Body of pancreas (tissue), 4 donors: Measurements from ENCODE around the gene STX8. TPM values are rescaled to one million over a fixed set of nuclear protein-coding genes. Genes with fewer than 3 reads are reported as not detected.

Experiments used
- ATAC-seq: fragments of 150-250 bp; one replicate; pipeline ENCODE4 v1.9.1; 2016
- DNase-seq, 4 donors: peaks; one replicate each; pipeline ENCODE4 v3.0.0-alpha.2; 2019
- H3K27ac ChIP-seq, 4 donors: fragments of 200-600 bp; sonication (generic); 1 replicate in 3 of 4; 2 replicates in 1 of 4; pipeline versions ENCODE4 v1.5.1 to v1.6.1; 2016 to 2019; ENCODE audit warnings: mild to moderate bottlenecking in 1 of 4, mixed read lengths in 1 of 4, moderate library complexity in 1 of 4
- H3K27me3 ChIP-seq, 2 donors: fragments of 200-600 bp; sonication (generic); one replicate each; pipeline ENCODE4 v1.6.0; 2016; ENCODE audit warnings: mild to moderate bottlenecking in 1 of 2
- H3K36me3 ChIP-seq, 2 donors: fragments of 200-600 bp; sonication (generic); replicated peaks in 1 of 2; 2 replicates each; pipeline ENCODE4 v1.5.1; 2016; ENCODE audit warnings: low read depth in 2 of 2; ENCODE audit not compliant: insufficient read depth in 1 of 2
- H3K4me1 ChIP-seq: fragments of 200-600 bp; sonication (generic); one replicate; pipeline ENCODE4 v1.6.0; 2016
- H3K4me3 ChIP-seq, 2 donors: fragments of 200-600 bp; sonication (generic); 1 replicate in 1 of 2; 2 replicates in 1 of 2; pipeline ENCODE4 v1.5.1; 2016 to 2019
- H3K9me3 ChIP-seq, 3 donors: fragments of 200-600 bp; sonication (generic); 1 replicate in 2 of 3; 2 replicates in 1 of 3; pipeline ENCODE4 v1.5.1; 2016
- CTCF ChIP-seq, 7 experiments: fragments of 450-650 bp in 4 of 7; fragments of 200-600 bp in 3 of 7; sonication (generic) in 3 of 7; IDR thresholded peaks; one replicate each; pipeline ENCODE4 v1.5.1; 2016 to 2019; ENCODE audit warnings: antibody characterized with exemption in 7 of 7
- POLR2A ChIP-seq, 3 donors: fragments of 450-650 bp; IDR thresholded peaks; one replicate each; pipeline ENCODE4 v1.6.1; 2016; ENCODE audit warnings: antibody characterized with exemption in 3 of 3, mild to moderate bottlenecking in 2 of 3
- WGBS, 2 donors: methylation state at CpG; one replicate each; pipeline ENCODE4 v1.1.5; 2017; 5-methylcytosine and 5-hydroxymethylcytosine counted together
- intact Hi-C: fragments of 100-400 bp; cut with DNase I; formaldehyde crosslinking; loops from one replicate; pipeline ENCODE4 v1.15.1; 2023
- total RNA-seq, 2 donors: library from RNA; depleted of rRNA; stranded (reverse); fragments of >200 nt; gene quantifications; one replicate each; pipeline ENCODE4 v1.1.0, GENCODE V29; 2016

The STX8 gene
- total RNA-seq, 2 donors from 2014 or later, result 32.2 to 37.6 TPM

GRCh38 chr17:9299695-9300094, 275.9 kb downstream of the STX8 start:
- no peak for TF ChIP-seq CTCF (IDR thresholded peaks at IDR 0.05)
- TF ChIP-seq POLR2A (IDR thresholded peaks at IDR 0.05), result no peak
- intact Hi-C loops, result no loop called here
- H3K9me3 ChIP-seq, result no peaks in the 10 kb centered on the region
- no peak overlapping the region for H3K4me3 ChIP-seq
- no peaks in the 10 kb centered on the region for H3K4me1 ChIP-seq
- 71 to 89% methylated on average over 7 of the region's 7 CpGs for WGBS, 2 donors
- DNase-seq, result no peak
- no peaks in the 10 kb centered on the region for H3K36me3 ChIP-seq
- no peaks in the 10 kb centered on the region for H3K27me3 ChIP-seq
- ATAC-seq, result no peak
- H3K27ac ChIP-seq, result no peak overlapping the region

GRCh38 chr17:9298776-9299295, 276.8 kb downstream of the STX8 start:
- no peaks in the 10 kb centered on the region for H3K4me1 ChIP-seq
- no peaks in the 10 kb centered on the region for H3K36me3 ChIP-seq
- intact Hi-C loops, result no loop called here
- no peak for DNase-seq
- no peaks in the 10 kb centered on the region for H3K27me3 ChIP-seq
- TF ChIP-seq POLR2A (IDR thresholded peaks at IDR 0.05) (no peak), CTCF (IDR thresholded peaks at IDR 0.05) (no peak)
- H3K4me3 ChIP-seq, result no peak overlapping the region
- WGBS, 2 donors, result 68 to 90% methylated on average over 5 of the region's 5 CpGs
- no peak overlapping the region for H3K27ac ChIP-seq
- no peaks in the 10 kb centered on the region for H3K9me3 ChIP-seq
- no peak for ATAC-seq

- 72 to 74% methylated on average over 5 of the region's 5 CpGs for WGBS, 2 donors
- intact Hi-C loops, result no loop called here
- no peak overlapping the region for H3K4me3 ChIP-seq
- DNase-seq (no peak), ATAC-seq (no peak)
- no peaks in the 10 kb centered on the region for H3K36me3 ChIP-seq
- TF ChIP-seq POLR2A (IDR thresholded peaks at IDR 0.05), result no peak
- H3K27me3 ChIP-seq, result no peaks in the 10 kb centered on the region
- no peak overlapping the region for H3K27ac ChIP-seq
- no peaks in the 10 kb centered on the region for H3K4me1 ChIP-seq
- H3K9me3 ChIP-seq, result no peaks in the 10 kb centered on the region
These were observed 277.5 kb downstream of the STX8 start for GRCh38 chr17:9298135-9298534.

GRCh38 chr17:9294661-9295210, 280.9 kb downstream of the STX8 start:
- WGBS, 2 donors, result 52 to 65% methylated on average over 4 of the region's 4 CpGs
- TF ChIP-seq CTCF (IDR thresholded peaks at IDR 0.05), result no peak
- no peak for TF ChIP-seq POLR2A (IDR thresholded peaks at IDR 0.05)
- no peak overlapping the region for H3K4me3 ChIP-seq
- intact Hi-C loops, result no loop called here
- DNase-seq, result no peak
- no peak overlapping the region for H3K27ac ChIP-seq
- H3K36me3 ChIP-seq, result no peaks in the 10 kb centered on the region
- H3K9me3 ChIP-seq, result no peaks in the 10 kb centered on the region
- H3K27me3 ChIP-seq, result no peaks in the 10 kb centered on the region
- H3K4me1 ChIP-seq, result no peaks in the 10 kb centered on the region
- no peak for ATAC-seq

GRCh38 chr17:9292561-9292941, 283.1 kb downstream of the STX8 start:
- H3K4me3 ChIP-seq, result no peak overlapping the region
- DNase-seq (no peak), ATAC-seq (no peak)
- intact Hi-C loops, result no loop called here
- WGBS, 2 donors, result 88 to 89% methylated on average over 2 of the region's 2 CpGs
- TF ChIP-seq CTCF (IDR thresholded peaks at IDR 0.05), result no peak
- no peaks in the 10 kb centered on the region for H3K27me3 ChIP-seq
- no peaks in the 10 kb centered on the region for H3K9me3 ChIP-seq
- H3K36me3 ChIP-seq, result no peaks in the 10 kb centered on the region
- H3K4me1 ChIP-seq, result no peaks in the 10 kb centered on the region
- H3K27ac ChIP-seq, result no peak overlapping the region
